RWPE2 (cell line): Measurements from ENCODE around the gene PKD1.

Source experiments
- ATAC-seq: fragments of 200-7000 bp; cut with Tn5 transposase; 3 replicates; pipeline ENCODE4 v1.9.1; 2021; ENCODE audit warnings: low read depth
- DNase-seq: peaks from one replicate; pipeline ENCODE4 v3.0.0-alpha.2; 2020; ENCODE audit warnings: low spot score
- H3K27ac ChIP-seq: fragments of 450-650 bp; 2 replicates; pipeline ENCODE4 v1.5.1; 2017; ENCODE audit warnings: mild to moderate bottlenecking; ENCODE audit not compliant: poor library complexity, severe bottlenecking
- H3K27me3 ChIP-seq: fragments of 250-450 bp; sonication (Bioruptor Pico); 2 replicates; pipeline ENCODE4 v1.5.1; 2021; ENCODE audit warnings: mild to moderate bottlenecking, moderate library complexity; ENCODE audit not compliant: insufficient read depth, poor library complexity, severe bottlenecking
- H3K36me3 ChIP-seq: fragments of 250-450 bp; sonication (Bioruptor Pico); 2 replicates; pipeline ENCODE4 v1.5.1; 2020; ENCODE audit warnings: low read depth, mild to moderate bottlenecking, moderate library complexity
- H3K4me1 ChIP-seq: fragments of 250-450 bp; sonication (Bioruptor Pico); 2 replicates; pipeline ENCODE4 v1.5.1; 2021; ENCODE audit warnings: mild to moderate bottlenecking, moderate library complexity; ENCODE audit not compliant: insufficient read depth, poor library complexity, severe bottlenecking
- H3K4me3 ChIP-seq: fragments of 250-450 bp; sonication (Bioruptor Pico); 2 replicates; pipeline ENCODE4 v1.5.1; 2021; ENCODE audit warnings: mild to moderate bottlenecking, moderate library complexity; ENCODE audit not compliant: severe bottlenecking
- H3K9me3 ChIP-seq: fragments of 250-450 bp; sonication (Bioruptor Pico); 2 replicates; pipeline ENCODE4 v1.5.1; 2021; ENCODE audit warnings: mild to moderate bottlenecking, moderate library complexity; ENCODE audit not compliant: severe bottlenecking
- CTCF ChIP-seq: fragments of 450-650 bp; IDR thresholded peaks from one replicate; pipeline ENCODE4 v1.5.1; 2017; ENCODE audit warnings: mild to moderate bottlenecking, moderate library complexity; ENCODE audit not compliant: poor library complexity, severe bottlenecking

The PKD1 gene

GRCh38 chr16:2058872-2059271, 76.8 kb downstream of the PKD1 start:
- DNase-seq (no peak), ATAC-seq (no peak)
- Histone ChIP-seq H3K27ac (no peak overlapping the region), H3K36me3 (peaks cover 19% of the 10 kb centered on the region), H3K4me1 (no peaks in the 10 kb centered on the region), H3K27me3 (no peaks in the 10 kb centered on the region), H3K9me3 (no peaks in the 10 kb centered on the region), H3K4me3 (no peak overlapping the region)
- no peak for TF ChIP-seq CTCF

- H3K36me3 ChIP-seq, result peaks cover 19% of the 10 kb centered on the region
- H3K4me3 ChIP-seq, result no peak overlapping the region
- H3K4me1 ChIP-seq, result no peaks in the 10 kb centered on the region
Observed at GRCh38 chr16:2058420-2058819, 77.3 kb downstream of the PKD1 start.

GRCh38 chr16:2057438-2057837, 78.3 kb downstream of the PKD1 start:
- no peak for ATAC-seq
- TF ChIP-seq CTCF, result no peak

More at GRCh38 chr16:2058420-2058819, 77.3 kb downstream of the PKD1 start:
- DNase-seq, result no peak
- Histone ChIP-seq H3K27ac (no peak overlapping the region), H3K9me3 (no peaks in the 10 kb centered on the region), H3K27me3 (no peaks in the 10 kb centered on the region)
- TF ChIP-seq CTCF, result no peak
- no peak for ATAC-seq

GRCh38 chr16:2056681-2057407, 78.9 kb downstream of the PKD1 start:
- TF ChIP-seq CTCF, result no peak
- H3K4me1 ChIP-seq, result no peaks in the 10 kb centered on the region
- H3K27me3 ChIP-seq, result no peaks in the 10 kb centered on the region
- no peak overlapping the region for H3K27ac ChIP-seq
- H3K9me3 ChIP-seq, result no peaks in the 10 kb centered on the region
- no peak overlapping the region for H3K4me3 ChIP-seq
- peaks cover 19% of the 10 kb centered on the region for H3K36me3 ChIP-seq
- no peak for DNase-seq
- peak; percentile 58; the same call in 2 of the 3 replicates for ATAC-seq

More at GRCh38 chr16:2057438-2057837, 78.3 kb downstream of the PKD1 start:
- DNase-seq, result no peak
- Histone ChIP-seq H3K27me3 (no peaks in the 10 kb centered on the region), H3K36me3 (peaks cover 19% of the 10 kb centered on the region), H3K4me3 (no peak overlapping the region), H3K4me1 (no peaks in the 10 kb centered on the region), H3K27ac (no peak overlapping the region), H3K9me3 (no peaks in the 10 kb centered on the region)

GRCh38 chr16:2056077-2056476, 79.6 kb downstream of the PKD1 start:
- 0 out of 3 replicates have a peak, but pooled peaks have one; percentile 20 for ATAC-seq
- Histone ChIP-seq H3K27me3 (no peaks in the 10 kb centered on the region), H3K4me3 (no peak overlapping the region), H3K9me3 (no peaks in the 10 kb centered on the region), H3K36me3 (peaks cover 26% of the 10 kb centered on the region), H3K4me1 (no peaks in the 10 kb centered on the region), H3K27ac (no peak overlapping the region)
- TF ChIP-seq CTCF, result no peak
- no peak for DNase-seq
